ENCODE measurements around the gene LUC7L2. TPM values are rescaled to one million over a fixed set of nuclear protein-coding genes. Genes with fewer than 3 reads are reported as not detected.

Gene LUC7L2
- total RNA-seq, 2 donors from 2014 or later: 71.0 to 76.0 TPM

DNA sequence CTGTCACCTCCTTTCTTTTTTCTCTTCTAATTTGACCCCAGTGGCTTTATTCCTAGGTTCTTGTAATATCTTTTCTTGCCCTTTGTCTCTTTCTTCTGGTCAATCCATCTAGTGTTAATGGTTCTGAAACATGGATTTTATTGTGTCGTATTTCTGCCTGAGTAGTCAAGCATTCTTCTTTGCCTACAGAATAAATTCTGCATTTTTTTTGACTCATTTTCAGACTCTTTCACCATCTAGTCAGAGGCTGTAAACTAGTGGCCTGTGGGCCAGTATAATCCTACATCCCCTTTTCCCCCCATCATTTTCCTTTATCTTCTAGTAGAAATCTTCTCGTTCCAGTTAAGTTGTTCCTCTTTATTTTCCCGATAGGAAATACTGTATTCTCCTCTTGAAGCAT, 29.4 kb downstream of the LUC7L2 start:
- peaks cover 88% of the 10 kb centered on the region for H3K36me3 ChIP-seq (ENCODE audit: control insufficient read depth, insufficient read depth, low read length)

GRCh38 chr7:139389774-139390173, 30.1 kb downstream of the LUC7L2 start:
- WGBS, 2 experiments (ENCODE audit: insufficient coverage in 1 of 2, insufficient read length in 1 of 2): 90 to 93% methylated on average over 1 to 2 of the region's 2 CpGs
- no peak overlapping the region for H3K27ac ChIP-seq (ENCODE audit: low read depth, low read length)
- H3K4me3 ChIP-seq (ENCODE audit: low read length): no peak overlapping the region
- TF ChIP-seq, protein P1, sequence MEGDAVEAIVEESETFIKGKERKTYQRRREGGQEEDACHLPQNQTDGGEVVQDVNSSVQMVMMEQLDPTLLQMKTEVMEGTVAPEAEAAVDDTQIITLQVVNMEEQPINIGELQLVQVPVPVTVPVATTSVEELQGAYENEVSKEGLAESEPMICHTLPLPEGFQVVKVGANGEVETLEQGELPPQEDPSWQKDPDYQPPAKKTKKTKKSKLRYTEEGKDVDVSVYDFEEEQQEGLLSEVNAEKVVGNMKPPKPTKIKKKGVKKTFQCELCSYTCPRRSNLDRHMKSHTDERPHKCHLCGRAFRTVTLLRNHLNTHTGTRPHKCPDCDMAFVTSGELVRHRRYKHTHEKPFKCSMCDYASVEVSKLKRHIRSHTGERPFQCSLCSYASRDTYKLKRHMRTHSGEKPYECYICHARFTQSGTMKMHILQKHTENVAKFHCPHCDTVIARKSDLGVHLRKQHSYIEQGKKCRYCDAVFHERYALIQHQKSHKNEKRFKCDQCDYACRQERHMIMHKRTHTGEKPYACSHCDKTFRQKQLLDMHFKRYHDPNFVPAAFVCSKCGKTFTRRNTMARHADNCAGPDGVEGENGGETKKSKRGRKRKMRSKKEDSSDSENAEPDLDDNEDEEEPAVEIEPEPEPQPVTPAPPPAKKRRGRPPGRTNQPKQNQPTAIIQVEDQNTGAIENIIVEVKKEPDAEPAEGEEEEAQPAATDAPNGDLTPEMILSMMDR (conservative IDR thresholded peaks at IDR 0.05): no peak
- H3K4me1 ChIP-seq (ENCODE audit: control insufficient read depth, insufficient read depth, low read length): no peaks in the 10 kb centered on the region
- Mint-ChIP-seq H3K27me3 (ENCODE audit: insufficient read depth) (no peaks in the 10 kb centered on the region), H3K4me3 (no peak overlapping the region), H3K36me3 (ENCODE audit: low read depth) (peaks cover 54% of the 10 kb centered on the region), H3K9me3 (no peaks in the 10 kb centered on the region), H3K27ac (no peak overlapping the region), H3K4me1 (no peaks in the 10 kb centered on the region)
- no peaks in the 10 kb centered on the region for H3K9me3 ChIP-seq (ENCODE audit: control insufficient read depth, low read length)
- no peak for DNase-seq
- no peaks in the 10 kb centered on the region for H3K27me3 ChIP-seq (ENCODE audit: control insufficient read depth, insufficient read depth, low read length, poor library complexity, severe bottlenecking)
- no peak overlapping the region for H3K9ac ChIP-seq (ENCODE audit: extremely low read depth, low read length, poor library complexity, severe bottlenecking)
- peaks cover 88% of the 10 kb centered on the region for H3K36me3 ChIP-seq (ENCODE audit: control insufficient read depth, insufficient read depth, low read length)

More for the DNA sequence above, 29.4 kb downstream of the LUC7L2 start:
- H3K4me3 ChIP-seq (ENCODE audit: low read length): no peak overlapping the region
- no peaks in the 10 kb centered on the region for H3K4me1 ChIP-seq (ENCODE audit: control insufficient read depth, insufficient read depth, low read length)
- no peak for DNase-seq
- Mint-ChIP-seq H3K4me1 (no peaks in the 10 kb centered on the region), H3K27me3 (ENCODE audit: insufficient read depth) (no peaks in the 10 kb centered on the region), H3K4me3 (no peak overlapping the region), H3K36me3 (ENCODE audit: low read depth) (peaks cover 55% of the 10 kb centered on the region), H3K27ac (no peak overlapping the region), H3K9me3 (no peaks in the 10 kb centered on the region)
- TF ChIP-seq, protein P1 (conservative IDR thresholded peaks at IDR 0.05): no peak
- H3K9ac ChIP-seq (ENCODE audit: extremely low read depth, low read length, poor library complexity, severe bottlenecking): no peak overlapping the region
- H3K9me3 ChIP-seq (ENCODE audit: control insufficient read depth, low read length): no peaks in the 10 kb centered on the region
- WGBS, 2 experiments (ENCODE audit: insufficient coverage in 1 of 2, insufficient read length in 1 of 2): 95 to 100% methylated on average over 1 to 3 of the region's 3 CpGs
- no peak overlapping the region for H3K27ac ChIP-seq (ENCODE audit: low read depth, low read length)
- no peaks in the 10 kb centered on the region for H3K27me3 ChIP-seq (ENCODE audit: control insufficient read depth, insufficient read depth, low read length, poor library complexity, severe bottlenecking)

GRCh38 chr7:139393621-139394211, 34.0 kb downstream of the LUC7L2 start:
- Histone ChIP-seq H3K27ac (ENCODE audit: low read depth, low read length) (no peak overlapping the region), H3K36me3 (ENCODE audit: control insufficient read depth, insufficient read depth, low read length) (peaks cover 81% of the 10 kb centered on the region), H3K4me3 (ENCODE audit: low read length) (no peak overlapping the region), H3K27me3 (ENCODE audit: control insufficient read depth, insufficient read depth, low read length, poor library complexity, severe bottlenecking) (no peaks in the 10 kb centered on the region), H3K9me3 (ENCODE audit: control insufficient read depth, low read length) (no peaks in the 10 kb centered on the region), H3K4me1 (ENCODE audit: control insufficient read depth, insufficient read depth, low read length) (no peaks in the 10 kb centered on the region), H3K9ac (ENCODE audit: extremely low read depth, low read length, poor library complexity, severe bottlenecking) (no peak overlapping the region)
- Mint-ChIP-seq H3K27ac (no peak overlapping the region), H3K27me3 (ENCODE audit: insufficient read depth) (no peaks in the 10 kb centered on the region), H3K4me1 (no peaks in the 10 kb centered on the region), H3K4me3 (no peak overlapping the region), H3K9me3 (no peaks in the 10 kb centered on the region), H3K36me3 (ENCODE audit: low read depth) (peaks cover 52% of the 10 kb centered on the region)
- 100% methylated on average over 1 of the region's 1 CpG; no CpG with 5 or more reads in 1 of the 2 experiments for WGBS, 2 experiments (ENCODE audit: insufficient coverage in 1 of 2, insufficient read length in 1 of 2)
- TF ChIP-seq, protein P1 (conservative IDR thresholded peaks at IDR 0.05): no peak
- DNase-seq: no peak
